HEK293 (cell line): ENCODE data around the gene SLC38A5.

Experiments
- BCL11B ChIP-seq: fragments of 450-650 bp; formaldehyde crosslinking; IDR thresholded peaks from 2 replicates; pipeline ENCODE4 v1.5.1; 2016; ENCODE audit warnings: low read depth, missing biosample characterization, missing genetic modification characterization
- HOXA7 ChIP-seq: sonication (generic); formaldehyde crosslinking; IDR thresholded peaks from 2 replicates; pipeline ENCODE4 v1.8.1; 2022; ENCODE audit warnings: missing genetic modification reagents, borderline replicate concordance
- KLF9 ChIP-seq: fragments of 450-650 bp; formaldehyde crosslinking; IDR thresholded peaks from 2 replicates; pipeline ENCODE4 v1.5.1; 2016; ENCODE audit warnings: missing biosample characterization, missing genetic modification characterization, low read depth
- MZF1 ChIP-seq: fragments of 450-650 bp; formaldehyde crosslinking; IDR thresholded peaks from 2 replicates; pipeline ENCODE4 v1.5.1; 2017; ENCODE audit warnings: missing biosample characterization, missing genetic modification characterization, borderline replicate concordance
- REPIN1 ChIP-seq: fragments of 450-650 bp; formaldehyde crosslinking; IDR thresholded peaks from 2 replicates; pipeline ENCODE4 v1.5.1; 2017; ENCODE audit warnings: missing biosample characterization, missing genetic modification characterization, low read depth
- SP7 ChIP-seq: fragments of 450-650 bp; formaldehyde crosslinking; IDR thresholded peaks from 2 replicates; pipeline ENCODE4 v1.5.1; 2016; ENCODE audit warnings: missing biosample characterization, missing genetic modification characterization
- TRIM28 ChIP-seq: IDR thresholded peaks from 2 replicates; pipeline ENCODE4 v1.6.1; 2011; ENCODE audit warnings: low read length, control low read depth, borderline replicate concordance
- ZBTB8A ChIP-seq: fragments of 450-650 bp; formaldehyde crosslinking; IDR thresholded peaks from 2 replicates; pipeline ENCODE4 v1.5.1; 2016; ENCODE audit warnings: missing biosample characterization, missing genetic modification characterization
- ZFP41 ChIP-seq: fragments of 450-650 bp; formaldehyde crosslinking; IDR thresholded peaks from 2 replicates; pipeline ENCODE4 v1.5.1; 2016; ENCODE audit warnings: missing biosample characterization, missing genetic modification characterization, borderline replicate concordance
- ZNF121 ChIP-seq: fragments of 450-650 bp; formaldehyde crosslinking; IDR thresholded peaks from 2 replicates; pipeline ENCODE4 v1.5.1; 2016; ENCODE audit warnings: missing biosample characterization, missing genetic modification characterization
- ZNF140 ChIP-seq: fragments of 450-650 bp; formaldehyde crosslinking; IDR thresholded peaks from 2 replicates; pipeline ENCODE4 v1.5.1; 2016; ENCODE audit warnings: missing biosample characterization, missing genetic modification characterization
- ZNF175 ChIP-seq: fragments of 450-650 bp; formaldehyde crosslinking; IDR thresholded peaks from 2 replicates; pipeline ENCODE4 v1.5.1; 2016; ENCODE audit warnings: missing biosample characterization, missing genetic modification characterization
- ZNF2 ChIP-seq: fragments of 450-650 bp; formaldehyde crosslinking; IDR thresholded peaks from 2 replicates; pipeline ENCODE4 v1.5.1; 2016; ENCODE audit warnings: missing biosample characterization, missing genetic modification characterization
- ZNF23 ChIP-seq: fragments of 450-650 bp; formaldehyde crosslinking; IDR thresholded peaks from 2 replicates; pipeline ENCODE4 v1.5.1; 2016; ENCODE audit warnings: missing biosample characterization, missing genetic modification characterization, borderline replicate concordance
- ZNF311 ChIP-seq: fragments of 450-650 bp; formaldehyde crosslinking; IDR thresholded peaks from 2 replicates; pipeline ENCODE4 v1.5.1; 2017; ENCODE audit warnings: missing biosample characterization, missing genetic modification characterization, borderline replicate concordance
- ZNF596 ChIP-seq: fragments of 450-650 bp; IDR thresholded peaks from 2 replicates; pipeline ENCODE4 v1.5.0; 2018; ENCODE audit warnings: missing biosample characterization, mild to moderate bottlenecking, missing genetic modification characterization, moderate library complexity
- ZNF623 ChIP-seq: fragments of 450-650 bp; formaldehyde crosslinking; IDR thresholded peaks from 2 replicates; pipeline ENCODE4 v1.5.1; 2016; ENCODE audit warnings: missing biosample characterization, missing genetic modification characterization
- ZNF624 ChIP-seq: fragments of 450-650 bp; formaldehyde crosslinking; IDR thresholded peaks from 2 replicates; pipeline ENCODE4 v1.5.1; 2017; ENCODE audit warnings: missing biosample characterization, missing genetic modification characterization
- ZNF701 ChIP-seq: fragments of 450-650 bp; formaldehyde crosslinking; IDR thresholded peaks from 2 replicates; pipeline ENCODE4 v1.5.1; 2016; ENCODE audit warnings: missing biosample characterization, missing genetic modification characterization
- ZSCAN23 ChIP-seq: fragments of 450-650 bp; formaldehyde crosslinking; IDR thresholded peaks from 2 replicates; pipeline ENCODE4 v1.5.1; 2016; ENCODE audit warnings: missing biosample characterization, missing genetic modification characterization
- TF ChIP-seq, protein P1 (sequence below): fragments of 450-650 bp; formaldehyde crosslinking; IDR thresholded peaks from 2 replicates; pipeline ENCODE4 v1.5.1; 2016; ENCODE audit warnings: missing biosample characterization, missing genetic modification characterization
- TF ChIP-seq, protein P2 (sequence below): fragments of 450-650 bp; formaldehyde crosslinking; IDR thresholded peaks from 2 replicates; pipeline ENCODE4 v1.5.1; 2016; ENCODE audit warnings: missing biosample characterization, missing genetic modification characterization
- TF ChIP-seq, protein P3 (sequence below): fragments of 450-650 bp; formaldehyde crosslinking; IDR thresholded peaks from 2 replicates; pipeline ENCODE4 v1.5.1; 2017; ENCODE audit warnings: missing biosample characterization, missing genetic modification characterization
- TF ChIP-seq, protein P4 (sequence below): fragments of 450-650 bp; formaldehyde crosslinking; IDR thresholded peaks from 2 replicates; pipeline ENCODE4 v1.5.1; 2016; ENCODE audit warnings: missing biosample characterization, missing genetic modification characterization
- TF ChIP-seq, protein P5 (sequence below): fragments of 450-650 bp; formaldehyde crosslinking; IDR thresholded peaks from 2 replicates; pipeline ENCODE4 v1.5.1; 2016; ENCODE audit warnings: missing biosample characterization, missing genetic modification characterization
- TF ChIP-seq, protein P6 (sequence below): fragments of 450-650 bp; formaldehyde crosslinking; IDR thresholded peaks from 2 replicates; pipeline ENCODE4 v1.5.1; 2016; ENCODE audit warnings: missing biosample characterization, missing genetic modification characterization

The SLC38A5 gene

DNA sequence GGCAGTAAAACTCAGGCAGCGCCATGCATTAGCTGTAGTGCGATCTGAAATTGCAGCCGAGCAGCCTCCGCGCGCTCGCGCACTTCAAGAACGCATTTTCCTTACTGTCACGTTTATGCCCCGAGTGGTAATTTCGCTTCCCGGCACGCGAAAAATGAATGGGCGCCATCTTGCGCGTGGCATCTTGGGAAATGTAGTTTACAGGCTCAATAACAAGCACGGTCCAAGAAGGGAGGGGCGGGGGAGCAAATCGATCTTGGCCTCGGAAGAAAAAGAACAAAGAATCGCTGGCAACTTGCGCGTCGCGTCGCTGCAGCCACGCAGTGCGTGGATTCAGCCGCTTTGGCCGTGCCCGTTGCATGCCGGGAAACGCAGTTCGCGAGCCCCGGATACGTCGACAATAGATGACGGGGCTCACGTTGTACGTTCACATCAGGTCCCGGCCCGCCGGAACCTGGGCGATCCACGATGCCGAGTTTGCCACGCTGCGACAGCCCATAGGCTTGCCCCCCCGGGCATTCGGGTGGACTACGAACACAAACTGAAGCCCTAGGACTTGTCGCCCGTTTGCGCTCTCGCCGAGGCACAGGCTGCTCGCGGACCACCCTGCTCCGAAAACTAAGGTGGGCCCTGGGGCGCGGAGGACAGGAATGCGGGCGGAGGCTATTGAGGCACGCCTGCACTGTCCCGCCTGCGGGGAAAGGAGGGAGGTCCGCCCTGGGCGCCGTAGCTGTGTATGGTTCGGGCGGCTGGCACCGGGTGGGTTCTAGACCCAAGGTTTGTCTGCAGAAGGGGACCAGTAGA, 5.9 kb upstream of the SLC38A5 start, which contains the start of gene FTSJ1 (continued):
- TF ChIP-seq ZNF140 (tag by site-specific recombination), result no peak
- TF ChIP-seq ZSCAN23 (tag by site-specific recombination), result no peak
- TF ChIP-seq, protein P1, sequence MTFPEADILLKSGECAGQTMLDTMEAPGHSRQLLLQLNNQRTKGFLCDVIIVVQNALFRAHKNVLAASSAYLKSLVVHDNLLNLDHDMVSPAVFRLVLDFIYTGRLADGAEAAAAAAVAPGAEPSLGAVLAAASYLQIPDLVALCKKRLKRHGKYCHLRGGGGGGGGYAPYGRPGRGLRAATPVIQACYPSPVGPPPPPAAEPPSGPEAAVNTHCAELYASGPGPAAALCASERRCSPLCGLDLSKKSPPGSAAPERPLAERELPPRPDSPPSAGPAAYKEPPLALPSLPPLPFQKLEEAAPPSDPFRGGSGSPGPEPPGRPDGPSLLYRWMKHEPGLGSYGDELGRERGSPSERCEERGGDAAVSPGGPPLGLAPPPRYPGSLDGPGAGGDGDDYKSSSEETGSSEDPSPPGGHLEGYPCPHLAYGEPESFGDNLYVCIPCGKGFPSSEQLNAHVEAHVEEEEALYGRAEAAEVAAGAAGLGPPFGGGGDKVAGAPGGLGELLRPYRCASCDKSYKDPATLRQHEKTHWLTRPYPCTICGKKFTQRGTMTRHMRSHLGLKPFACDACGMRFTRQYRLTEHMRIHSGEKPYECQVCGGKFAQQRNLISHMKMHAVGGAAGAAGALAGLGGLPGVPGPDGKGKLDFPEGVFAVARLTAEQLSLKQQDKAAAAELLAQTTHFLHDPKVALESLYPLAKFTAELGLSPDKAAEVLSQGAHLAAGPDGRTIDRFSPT, result no peak; the same call in 1 of the 2 replicates
- TF ChIP-seq ZNF175, result no peak
- TF ChIP-seq, protein P2, sequence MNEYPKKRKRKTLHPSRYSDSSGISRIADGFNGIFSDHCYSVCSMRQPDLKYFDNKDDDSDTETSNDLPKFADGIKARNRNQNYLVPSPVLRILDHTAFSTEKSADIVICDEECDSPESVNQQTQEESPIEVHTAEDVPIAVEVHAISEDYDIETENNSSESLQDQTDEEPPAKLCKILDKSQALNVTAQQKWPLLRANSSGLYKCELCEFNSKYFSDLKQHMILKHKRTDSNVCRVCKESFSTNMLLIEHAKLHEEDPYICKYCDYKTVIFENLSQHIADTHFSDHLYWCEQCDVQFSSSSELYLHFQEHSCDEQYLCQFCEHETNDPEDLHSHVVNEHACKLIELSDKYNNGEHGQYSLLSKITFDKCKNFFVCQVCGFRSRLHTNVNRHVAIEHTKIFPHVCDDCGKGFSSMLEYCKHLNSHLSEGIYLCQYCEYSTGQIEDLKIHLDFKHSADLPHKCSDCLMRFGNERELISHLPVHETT, result 0 out of 2 replicates have a peak, but pooled peaks have one; percentile 12
- TF ChIP-seq ZBTB8A (tag by site-specific recombination), result 0 out of 2 replicates have a peak, but pooled peaks have one; percentile 28
- no peak for TF ChIP-seq ZNF596 (tag by site-specific recombination)
- TF ChIP-seq, protein P3, sequence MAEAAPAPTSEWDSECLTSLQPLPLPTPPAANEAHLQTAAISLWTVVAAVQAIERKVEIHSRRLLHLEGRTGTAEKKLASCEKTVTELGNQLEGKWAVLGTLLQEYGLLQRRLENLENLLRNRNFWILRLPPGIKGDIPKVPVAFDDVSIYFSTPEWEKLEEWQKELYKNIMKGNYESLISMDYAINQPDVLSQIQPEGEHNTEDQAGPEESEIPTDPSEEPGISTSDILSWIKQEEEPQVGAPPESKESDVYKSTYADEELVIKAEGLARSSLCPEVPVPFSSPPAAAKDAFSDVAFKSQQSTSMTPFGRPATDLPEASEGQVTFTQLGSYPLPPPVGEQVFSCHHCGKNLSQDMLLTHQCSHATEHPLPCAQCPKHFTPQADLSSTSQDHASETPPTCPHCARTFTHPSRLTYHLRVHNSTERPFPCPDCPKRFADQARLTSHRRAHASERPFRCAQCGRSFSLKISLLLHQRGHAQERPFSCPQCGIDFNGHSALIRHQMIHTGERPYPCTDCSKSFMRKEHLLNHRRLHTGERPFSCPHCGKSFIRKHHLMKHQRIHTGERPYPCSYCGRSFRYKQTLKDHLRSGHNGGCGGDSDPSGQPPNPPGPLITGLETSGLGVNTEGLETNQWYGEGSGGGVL (tag by site-specific recombination), result peak; percentile 62; the same call in 1 of the 2 replicates
- TF ChIP-seq ZNF701 (tag by site-specific recombination), result no peak
- no peak for TF ChIP-seq MZF1 (tag by site-specific recombination)
- TF ChIP-seq, protein P4, sequence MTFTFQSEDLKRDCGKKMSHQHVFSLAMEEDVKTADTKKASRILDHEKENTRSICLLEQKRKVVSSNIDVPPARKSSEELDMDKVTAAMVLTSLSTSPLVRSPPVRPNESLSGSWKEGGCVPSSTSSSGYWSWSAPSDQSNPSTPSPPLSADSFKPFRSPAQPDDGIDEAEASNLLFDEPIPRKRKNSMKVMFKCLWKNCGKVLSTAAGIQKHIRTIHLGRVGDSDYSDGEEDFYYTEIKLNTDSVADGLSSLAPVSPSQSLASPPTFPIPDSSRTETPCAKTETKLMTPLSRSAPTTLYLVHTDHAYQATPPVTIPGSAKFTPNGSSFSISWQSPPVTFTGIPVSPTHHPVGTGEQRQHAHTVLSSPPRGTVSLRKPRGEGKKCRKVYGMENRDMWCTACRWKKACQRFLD (tag by site-specific recombination), result no peak
- TF ChIP-seq, protein P5, sequence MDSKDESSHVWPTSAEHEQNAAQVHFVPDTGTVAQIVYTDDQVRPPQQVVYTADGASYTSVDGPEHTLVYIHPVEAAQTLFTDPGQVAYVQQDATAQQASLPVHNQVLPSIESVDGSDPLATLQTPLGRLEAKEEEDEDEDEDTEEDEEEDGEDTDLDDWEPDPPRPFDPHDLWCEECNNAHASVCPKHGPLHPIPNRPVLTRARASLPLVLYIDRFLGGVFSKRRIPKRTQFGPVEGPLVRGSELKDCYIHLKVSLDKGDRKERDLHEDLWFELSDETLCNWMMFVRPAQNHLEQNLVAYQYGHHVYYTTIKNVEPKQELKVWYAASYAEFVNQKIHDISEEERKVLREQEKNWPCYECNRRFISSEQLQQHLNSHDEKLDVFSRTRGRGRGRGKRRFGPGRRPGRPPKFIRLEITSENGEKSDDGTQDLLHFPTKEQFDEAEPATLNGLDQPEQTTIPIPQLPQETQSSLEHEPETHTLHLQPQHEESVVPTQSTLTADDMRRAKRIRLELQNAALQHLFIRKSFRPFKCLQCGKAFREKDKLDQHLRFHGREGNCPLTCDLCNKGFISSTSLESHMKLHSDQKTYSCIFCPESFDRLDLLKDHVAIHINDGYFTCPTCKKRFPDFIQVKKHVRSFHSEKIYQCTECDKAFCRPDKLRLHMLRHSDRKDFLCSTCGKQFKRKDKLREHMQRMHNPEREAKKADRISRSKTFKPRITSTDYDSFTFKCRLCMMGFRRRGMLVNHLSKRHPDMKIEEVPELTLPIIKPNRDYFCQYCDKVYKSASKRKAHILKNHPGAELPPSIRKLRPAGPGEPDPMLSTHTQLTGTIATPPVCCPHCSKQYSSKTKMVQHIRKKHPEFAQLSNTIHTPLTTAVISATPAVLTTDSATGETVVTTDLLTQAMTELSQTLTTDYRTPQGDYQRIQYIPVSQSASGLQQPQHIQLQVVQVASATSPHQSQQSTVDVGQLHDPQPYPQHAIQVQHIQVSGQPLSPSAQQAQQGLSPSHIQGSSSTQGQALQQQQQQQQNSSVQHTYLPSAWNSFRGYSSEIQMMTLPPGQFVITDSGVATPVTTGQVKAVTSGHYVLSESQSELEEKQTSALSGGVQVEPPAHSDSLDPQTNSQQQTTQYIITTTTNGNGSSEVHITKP (tag by site-specific recombination), result peak; percentile 89
- peak; percentile 77; the same call in 1 of the 2 replicates for TF ChIP-seq TRIM28
- TF ChIP-seq ZNF624 (tag by site-specific recombination), result no peak
- TF ChIP-seq SP7 (tag by site-specific recombination), result no peak; the same call in 1 of the 2 replicates
- TF ChIP-seq BCL11B (tag by site-specific recombination), result no peak
- no peak for TF ChIP-seq ZFP41
- TF ChIP-seq ZNF623 (tag by site-specific recombination), result no peak
- TF ChIP-seq ZNF2, result peak; percentile 53; the same call in 1 of the 2 replicates
- no peak for TF ChIP-seq ZNF311
- no peak for TF ChIP-seq HOXA7
- TF ChIP-seq, protein P6, sequence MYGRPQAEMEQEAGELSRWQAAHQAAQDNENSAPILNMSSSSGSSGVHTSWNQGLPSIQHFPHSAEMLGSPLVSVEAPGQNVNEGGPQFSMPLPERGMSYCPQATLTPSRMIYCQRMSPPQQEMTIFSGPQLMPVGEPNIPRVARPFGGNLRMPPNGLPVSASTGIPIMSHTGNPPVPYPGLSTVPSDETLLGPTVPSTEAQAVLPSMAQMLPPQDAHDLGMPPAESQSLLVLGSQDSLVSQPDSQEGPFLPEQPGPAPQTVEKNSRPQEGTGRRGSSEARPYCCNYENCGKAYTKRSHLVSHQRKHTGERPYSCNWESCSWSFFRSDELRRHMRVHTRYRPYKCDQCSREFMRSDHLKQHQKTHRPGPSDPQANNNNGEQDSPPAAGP, result peak; percentile 66
- no peak for TF ChIP-seq ZNF121 (tag by site-specific recombination)
- no peak for TF ChIP-seq ZNF23 (tag by site-specific recombination)
- TF ChIP-seq KLF9 (tag by site-specific recombination), result 0 out of 2 replicates have a peak, but pooled peaks have one; percentile 21
- no peak for TF ChIP-seq REPIN1 (tag by site-specific recombination)
